K562 (cell line): ENCODE measurements around the gene ZNF862. TPM values are rescaled to one million over a fixed set of nuclear protein-coding genes. Genes with fewer than 3 reads are reported as not detected.

Source experiments
- ATF6 ChIP-seq: sonication (generic); formaldehyde crosslinking; IDR thresholded peaks from 2 replicates; pipeline ENCODE4 v1.4.0; 2020; ENCODE audit warnings: mild to moderate bottlenecking, missing genetic modification reagents
- BCLAF1 ChIP-seq, 2 experiments: fragments of 450-650 bp in 1 of 2; IDR thresholded peaks; 2 replicates each; pipeline ENCODE4 v1.6.1; 2011 to 2017; ENCODE audit warnings: low read depth in 2 of 2, antibody characterized with exemption in 1 of 2, borderline replicate concordance in 1 of 2, low read length in 1 of 2, mild to moderate bottlenecking in 1 of 2, mixed read lengths in 1 of 2; ENCODE audit not compliant: control insufficient read depth in 1 of 2
- CCAR2 ChIP-seq: fragments of 200-400 bp; formaldehyde crosslinking; IDR thresholded peaks from 2 replicates; pipeline ENCODE4 v1.6.1; 2017; ENCODE audit warnings: mild to moderate bottlenecking, low read depth, low read length
- CREB3 ChIP-seq: fragments of 450-650 bp; conservative IDR thresholded peaks from 2 replicates; pipeline ENCODE4 v1.6.1; 2016; ENCODE audit warnings: missing genetic modification characterization, low read depth, mild to moderate bottlenecking, missing compliant biosample characterization, moderate library complexity
- LCOR ChIP-seq: sonication (generic); formaldehyde crosslinking; IDR thresholded peaks from 2 replicates; pipeline ENCODE4 v1.8.0; 2022; ENCODE audit warnings: mild to moderate bottlenecking, missing genetic modification reagents
- MECOM ChIP-seq: fragments of 250-450 bp; sonication (Bioruptor Pico); IDR thresholded peaks from 2 replicates; pipeline ENCODE4 v1.8.0; 2022; ENCODE audit warnings: inconsistent platforms
- PHF20 ChIP-seq: fragments of 450-650 bp; IDR thresholded peaks from 2 replicates; pipeline ENCODE4 v1.6.1; 2018; ENCODE audit not compliant: partially characterized antibody
- PTBP1 ChIP-seq: fragments of 200-400 bp; formaldehyde crosslinking; IDR thresholded peaks from 2 replicates; pipeline ENCODE4 v1.6.1; 2017; ENCODE audit warnings: low read depth, low read length
- SRSF9 ChIP-seq: fragments of 200-400 bp; formaldehyde crosslinking; IDR thresholded peaks from 2 replicates; pipeline ENCODE4 v1.6.1; 2017; ENCODE audit warnings: low read depth, low read length, borderline replicate concordance
- TARDBP ChIP-seq: fragments of 450-650 bp; IDR thresholded peaks from 2 replicates; pipeline ENCODE4 v1.6.1; 2016
- TFAP4 ChIP-seq: sonication (generic); formaldehyde crosslinking; IDR thresholded peaks from 2 replicates; pipeline ENCODE4 v1.8.0; 2022; ENCODE audit warnings: missing genetic modification reagents, mild to moderate bottlenecking, moderate library complexity, borderline replicate concordance
- THAP12 ChIP-seq: fragments of 250-450 bp; sonication (Bioruptor Pico); IDR thresholded peaks from 2 replicates; pipeline ENCODE4 v1.9.0; 2021; ENCODE audit warnings: mild to moderate bottlenecking, inconsistent platforms
- XRCC4 ChIP-seq: IDR thresholded peaks from one replicate; pipeline ENCODE4 v1.6.1; 2011; ENCODE audit not compliant: insufficient read depth, insufficient read length; ENCODE audit errors: extremely low read depth
- ZBTB8A ChIP-seq: fragments of 450-650 bp; IDR thresholded peaks from 2 replicates; pipeline ENCODE4 v1.6.1; 2018; ENCODE audit warnings: mild to moderate bottlenecking, moderate library complexity; ENCODE audit not compliant: partially characterized antibody
- ZFPM2 ChIP-seq: fragments of 250-450 bp; sonication (Bioruptor Pico); IDR thresholded peaks from 2 replicates; pipeline ENCODE4 v1.5.1; 2022; ENCODE audit warnings: mild to moderate bottlenecking
- ZFX ChIP-seq: sonication (generic); formaldehyde crosslinking; IDR thresholded peaks from 2 replicates; pipeline ENCODE4 v1.8.0; 2022; ENCODE audit warnings: mild to moderate bottlenecking, missing genetic modification reagents, moderate library complexity
- ZNF408 ChIP-seq: fragments of 250-450 bp; sonication (Bioruptor Pico); IDR thresholded peaks from 2 replicates; pipeline ENCODE4 v1.4.0; 2020; ENCODE audit warnings: low read depth, mild to moderate bottlenecking, moderate library complexity
- ZNF57 ChIP-seq: fragments of 450-650 bp; formaldehyde crosslinking; IDR thresholded peaks from 2 replicates; pipeline ENCODE4 v1.4.0; 2020; ENCODE audit warnings: mild to moderate bottlenecking, moderate library complexity
- polyA plus RNA-seq, 8 experiments: library from polyadenylated mRNA; depleted of rRNA in 4 of 8; stranded (reverse) in 5 of 8; unstranded in 3 of 8; fragments of >200 nt; fragmentation: Nextera tagmentation in 2 of 8; fragmentation: Illumina TruSeq in 1 of 8; extraction: Ambion mirVana in 2 of 8; extraction: Trizol in 1 of 8; gene quantifications; 2 replicates each; pipeline versions ENCODE4 v1.2.1 to v1.2.3, GENCODE V29; 2011 to 2014; ENCODE audit warnings: inconsistent platforms in 1 of 8, missing spikeins in 1 of 8
- total RNA-seq, 7 experiments: library from RNA; depleted of rRNA in 6 of 7; stranded (reverse); fragments of >200 nt in 6 of 7; fragmentation: Illumina TruSeq in 2 of 7; extraction: Trizol in 2 of 7; gene quantifications; 2 replicates each; pipeline versions ENCODE4 v1.2.1 to v1.2.3, GENCODE V29; 2011 to 2021; ENCODE audit warnings: low replicate concordance in 1 of 7

ZNF862 gene
- total and polyA plus RNA-seq, 9 of the 15 experiments (the other 6 are each of a cell fraction or from before 2014, with no cell fraction given): 1.1 to 3.9 (median 2.6) TPM

GRCh38 chr7:149838224-149838991 is at the start of gene ZNF862 (continued):
- TF ChIP-seq THAP12 (CRISPR knock-in tag) (peak; percentile 47; the same call in 1 of the 2 replicates), TFAP4 (peak; percentile 93), SRSF9 (no peak), ZFPM2 (CRISPR knock-in tag) (no peak), ATF6 (CRISPR knock-in tag) (peak; percentile 47; the same call in 1 of the 2 replicates), CCAR2 (no peak), ZBTB8A (no peak), PHF20 (peak; percentile 78), XRCC4 (no peak), ZFX (CRISPR knock-in tag) (peak; percentile 99), TARDBP (no peak), ZNF57 (CRISPR knock-in tag) (peak; percentile 52; the same call in 1 of the 2 replicates), BCLAF1 (IDR thresholded peaks at IDR 0.05; ENCODE audit: borderline replicate concordance in 1 of 2, control insufficient read depth in 1 of 2, low read depth in 2 of 2, low read length in 1 of 2) (no peak), ZNF408 (CRISPR knock-in tag) (no peak), PTBP1 (no peak), MECOM (CRISPR knock-in tag) (no peak), CREB3 (tag) (no peak), LCOR (CRISPR knock-in tag) (peak; percentile 51; the same call in 1 of the 2 replicates)
